ENCODE data around the gene KDSR. TPM values are rescaled to one million over a fixed set of nuclear protein-coding genes. Genes with fewer than 3 reads are reported as not detected.

KDSR gene
- total RNA-seq, 1 experiment from 2014 or later = 25.7 TPM

GRCh38 chr18:63322908-63323634 lies 43.9 kb downstream of the KDSR start:
- H3K27ac ChIP-seq = no peak overlapping the region
- DNase-seq (ENCODE audit: low read depth in 1 of 2, low spot score in 2 of 2) = peak; percentile 56 to 59

GRCh38 chr18:63322206-63322605 lies 44.8 kb downstream of the KDSR start:
- Histone ChIP-seq H3K27ac (no peak overlapping the region), H3K9me3 (replicated peaks) (no peaks in the 10 kb centered on the region), H3K4me1 (replicated peaks) (peaks cover 26% of the 10 kb centered on the region), H3K4me3 (no peak overlapping the region), H3K36me3 (no peaks in the 10 kb centered on the region), H3K27me3 (replicated peaks) (no peaks in the 10 kb centered on the region)
- no peak for DNase-seq (ENCODE audit: low read depth in 1 of 2, low spot score in 2 of 2)

More at GRCh38 chr18:63322908-63323634, 43.9 kb downstream of the KDSR start:
- H3K4me1 ChIP-seq (replicated peaks) = peaks cover 19% of the 10 kb centered on the region
- no peaks in the 10 kb centered on the region for H3K9me3 ChIP-seq (replicated peaks)
- no peaks in the 10 kb centered on the region for H3K36me3 ChIP-seq
- H3K4me3 ChIP-seq = no peak overlapping the region
- H3K27me3 ChIP-seq (replicated peaks) = no peaks in the 10 kb centered on the region

- Histone ChIP-seq H3K4me1 (replicated peaks) (peaks cover 29% of the 10 kb centered on the region), H3K27ac (no peak overlapping the region), H3K36me3 (no peaks in the 10 kb centered on the region), H3K4me3 (no peak overlapping the region; the same call in 1 of the 2 replicates), H3K9me3 (replicated peaks) (no peaks in the 10 kb centered on the region), H3K27me3 (replicated peaks) (no peaks in the 10 kb centered on the region)
- DNase-seq (ENCODE audit: low read depth in 1 of 2, low spot score in 2 of 2) = no peak
Measured at GRCh38 chr18:63321291-63321690, 45.7 kb downstream of the KDSR start.

- no peak for DNase-seq (ENCODE audit: low read depth in 1 of 2, low spot score in 2 of 2)
- no peaks in the 10 kb centered on the region for H3K36me3 ChIP-seq
- H3K4me1 ChIP-seq (replicated peaks) = peaks cover 29% of the 10 kb centered on the region
- peak overlapping the region; percentile 78; the same call in 1 of the 2 replicates for H3K27ac ChIP-seq
- H3K9me3 ChIP-seq (replicated peaks) = no peaks in the 10 kb centered on the region
- H3K4me3 ChIP-seq = peak overlapping the region; percentile 60
- no peaks in the 10 kb centered on the region for H3K27me3 ChIP-seq (replicated peaks)
Measured at GRCh38 chr18:63320975-63321265, 46.1 kb downstream of the KDSR start.

GRCh38 chr18:63320123-63320974 lies 46.7 kb downstream of the KDSR start:
- H3K27ac ChIP-seq = peak overlapping the region; percentile 78
- H3K4me3 ChIP-seq = peak overlapping the region; percentile 60
- peak; percentile 73 to 82 for DNase-seq (ENCODE audit: low read depth in 1 of 2, low spot score in 2 of 2)
- no peaks in the 10 kb centered on the region for H3K36me3 ChIP-seq
- no peaks in the 10 kb centered on the region for H3K9me3 ChIP-seq (replicated peaks)
- no peaks in the 10 kb centered on the region for H3K27me3 ChIP-seq (replicated peaks)
- peaks cover 29% of the 10 kb centered on the region for H3K4me1 ChIP-seq (replicated peaks)

GRCh38 chr18:63319383-63320122 lies 47.5 kb downstream of the KDSR start, which contains the start of gene BCL2:
Gene BCL2, minus strand, starts transcription at chr18:63319769.
- H3K27me3 ChIP-seq (replicated peaks) = no peaks in the 10 kb centered on the region

GRCh38 chr18:63318889-63319382 lies 48.1 kb downstream of the KDSR start:
- H3K4me3 ChIP-seq = peak overlapping the region; percentile 60

More at GRCh38 chr18:63319383-63320122, 47.5 kb downstream of the KDSR start, which contains the start of gene BCL2:
- DNase-seq (ENCODE audit: low read depth in 1 of 2, low spot score in 2 of 2) = peak; percentile 50 to 55
- Histone ChIP-seq H3K4me1 (replicated peaks) (peaks cover 29% of the 10 kb centered on the region), H3K9me3 (replicated peaks) (no peaks in the 10 kb centered on the region), H3K27ac (peak within 1 kb of the TSS; percentile 78), H3K4me3 (peak within 1 kb of the TSS; percentile 60), H3K36me3 (no peaks in the 10 kb centered on the region)

GRCh38 chr18:63317982-63318888 lies 48.8 kb downstream of the KDSR start:
- Histone ChIP-seq H3K27ac (no peak overlapping the region), H3K27me3 (replicated peaks) (no peaks in the 10 kb centered on the region), H3K36me3 (no peaks in the 10 kb centered on the region), H3K9me3 (replicated peaks) (no peaks in the 10 kb centered on the region), H3K4me1 (replicated peaks) (peaks cover 29% of the 10 kb centered on the region), H3K4me3 (peak overlapping the region; percentile 60)
- DNase-seq (ENCODE audit: low read depth in 1 of 2, low spot score in 2 of 2) = peak in 1 of 2 experiments; percentile 49

More at GRCh38 chr18:63318889-63319382, 48.1 kb downstream of the KDSR start:
- Histone ChIP-seq H3K4me1 (replicated peaks) (peaks cover 29% of the 10 kb centered on the region), H3K27ac (no peak overlapping the region), H3K9me3 (replicated peaks) (no peaks in the 10 kb centered on the region), H3K27me3 (replicated peaks) (no peaks in the 10 kb centered on the region), H3K36me3 (no peaks in the 10 kb centered on the region)
- no peak for DNase-seq (ENCODE audit: low read depth in 1 of 2, low spot score in 2 of 2)

GRCh38 chr18:63317556-63317946 lies 49.5 kb downstream of the KDSR start:
- DNase-seq (ENCODE audit: low read depth in 1 of 2, low spot score in 2 of 2) = no peak
- peaks cover 25% of the 10 kb centered on the region for H3K4me1 ChIP-seq (replicated peaks)
- no peaks in the 10 kb centered on the region for H3K36me3 ChIP-seq
- H3K27me3 ChIP-seq (replicated peaks) = no peaks in the 10 kb centered on the region
- H3K27ac ChIP-seq = no peak overlapping the region
- peak overlapping the region; percentile 60; the same call in 1 of the 2 replicates for H3K4me3 ChIP-seq
- H3K9me3 ChIP-seq (replicated peaks) = no peaks in the 10 kb centered on the region

GRCh38 chr18:63316612-63317555 lies 50.1 kb downstream of the KDSR start:
- H3K4me1 ChIP-seq (replicated peaks) = peaks cover 23% of the 10 kb centered on the region
- H3K4me3 ChIP-seq = no peak overlapping the region
- DNase-seq (ENCODE audit: low read depth in 1 of 2, low spot score in 2 of 2) = no peak
- no peak overlapping the region for H3K27ac ChIP-seq
- no peaks in the 10 kb centered on the region for H3K27me3 ChIP-seq (replicated peaks)
- no peaks in the 10 kb centered on the region for H3K9me3 ChIP-seq (replicated peaks)
- no peaks in the 10 kb centered on the region for H3K36me3 ChIP-seq

- Histone ChIP-seq H3K4me3 (no peak overlapping the region), H3K4me1 (replicated peaks) (peaks cover 23% of the 10 kb centered on the region), H3K36me3 (no peaks in the 10 kb centered on the region), H3K9me3 (replicated peaks) (no peaks in the 10 kb centered on the region), H3K27ac (no peak overlapping the region), H3K27me3 (replicated peaks) (no peaks in the 10 kb centered on the region)
- no peak for DNase-seq (ENCODE audit: low read depth in 1 of 2, low spot score in 2 of 2)
Measured at GRCh38 chr18:63315876-63316275, 51.1 kb downstream of the KDSR start.

GRCh38 chr18:63315131-63315662 lies 51.8 kb downstream of the KDSR start:
- Histone ChIP-seq H3K4me1 (replicated peaks) (peaks cover 18% of the 10 kb centered on the region), H3K27me3 (replicated peaks) (no peaks in the 10 kb centered on the region), H3K27ac (no peak overlapping the region), H3K9me3 (replicated peaks) (no peaks in the 10 kb centered on the region), H3K36me3 (no peaks in the 10 kb centered on the region), H3K4me3 (no peak overlapping the region)
- DNase-seq (ENCODE audit: low read depth in 1 of 2, low spot score in 2 of 2) = no peak
